GM11168 (cell line): ENCODE measurements around the gene IPO8.

Source experiments
- in situ Hi-C: fragments of 300-500 bp; cut with MboI; formaldehyde crosslinking; loops from one replicate; pipeline ENCODE4 v1.12.0; 2022; ENCODE audit warnings: low sequenced_read_pairs; ENCODE audit not compliant: unreplicated experiment

IPO8 gene

GRCh38 chr12:30695199-30696102 is at the start of gene IPO8:
IPO8 (minus strand) TSS chr12:30695869; CDS start chr12:30695647, 222 bp downstream.
- in situ Hi-C loops: no loop called here

GRCh38 chr12:30744321-30744720 is 48.7 kb upstream of the IPO8 start:
- in situ Hi-C loops: no loop called here

GRCh38 chr12:30740274-30740673 is 44.6 kb upstream of the IPO8 start:
- in situ Hi-C loops: no loop called here

- in situ Hi-C loops: no loop called here
These were observed 43.4 kb upstream of the IPO8 start for GRCh38 chr12:30739020-30739419.

GRCh38 chr12:30732954-30733637 is 37.4 kb upstream of the IPO8 start:
- in situ Hi-C loops: no loop called here

- in situ Hi-C loops: no loop called here
These were observed 34.3 kb upstream of the IPO8 start for GRCh38 chr12:30730011-30730410.

GRCh38 chr12:30729547-30729946 is 33.9 kb upstream of the IPO8 start:
- in situ Hi-C loops: no loop called here

GRCh38 chr12:30726647-30727046 is 31.0 kb upstream of the IPO8 start:
- in situ Hi-C loops: no loop called here

- in situ Hi-C loops: no loop called here
These were observed 30.1 kb upstream of the IPO8 start for GRCh38 chr12:30725739-30726138.

GRCh38 chr12:30719060-30719459 is 23.4 kb upstream of the IPO8 start:
- in situ Hi-C loops: no loop called here

- in situ Hi-C loops: no loop called here
These were observed 12.1 kb upstream of the IPO8 start for GRCh38 chr12:30707613-30708342.

- in situ Hi-C loops: no loop called here
These were observed 10.8 kb upstream of the IPO8 start for GRCh38 chr12:30706476-30706875.

GRCh38 chr12:30701056-30701455 is 5.4 kb upstream of the IPO8 start:
- in situ Hi-C loops: no loop called here

GRCh38 chr12:30700216-30700900 is 4.7 kb upstream of the IPO8 start:
- in situ Hi-C loops: no loop called here

- in situ Hi-C loops: no loop called here
These were observed 2.7 kb upstream of the IPO8 start for GRCh38 chr12:30698346-30698745.

- in situ Hi-C loops: no loop called here
These were observed 1.3 kb upstream of the IPO8 start for GRCh38 chr12:30696943-30697342.

- in situ Hi-C loops: no loop called here
These were observed 817 bp upstream of the IPO8 start for GRCh38 chr12:30696486-30696885.

- in situ Hi-C loops: no loop called here
These were observed 387 bp upstream of the IPO8 start for GRCh38 chr12:30696103-30696408.

- in situ Hi-C loops: no loop called here
These were observed 1.1 kb downstream of the IPO8 start for GRCh38 chr12:30694412-30695198.

GRCh38 chr12:30692470-30692869 is 3.2 kb downstream of the IPO8 start:
- in situ Hi-C loops: no loop called here
